ENCODE results near the gene CYBB.

The CYBB gene

DNA sequence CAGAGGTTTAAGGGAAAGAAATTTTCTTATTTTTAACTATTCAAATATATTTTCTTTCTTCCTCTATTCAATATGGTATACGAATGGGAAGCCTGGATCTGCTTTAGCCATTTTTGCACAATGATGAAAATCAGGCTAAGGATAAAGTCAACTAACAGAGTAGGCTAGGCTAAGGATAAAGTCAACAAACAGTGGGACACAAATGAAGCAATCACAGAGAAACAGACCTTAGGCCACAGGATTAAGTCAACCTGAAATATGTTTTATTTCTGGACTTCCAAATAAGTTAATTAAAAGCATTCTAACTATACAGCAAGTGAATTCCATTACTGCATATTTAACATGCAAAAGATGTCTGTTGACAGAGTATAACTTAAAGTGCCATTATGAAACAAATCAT lies 50.5 kb downstream of the CYBB start:
- CTCF ChIA-PET = interaction anchor here (0.6 to 1.6 kb wide), 4 partner anchors 86 to 344 kb away, joined by 3 to 4 read pairs (median 3); no protein-coding TSS in a partner anchor

DNA sequence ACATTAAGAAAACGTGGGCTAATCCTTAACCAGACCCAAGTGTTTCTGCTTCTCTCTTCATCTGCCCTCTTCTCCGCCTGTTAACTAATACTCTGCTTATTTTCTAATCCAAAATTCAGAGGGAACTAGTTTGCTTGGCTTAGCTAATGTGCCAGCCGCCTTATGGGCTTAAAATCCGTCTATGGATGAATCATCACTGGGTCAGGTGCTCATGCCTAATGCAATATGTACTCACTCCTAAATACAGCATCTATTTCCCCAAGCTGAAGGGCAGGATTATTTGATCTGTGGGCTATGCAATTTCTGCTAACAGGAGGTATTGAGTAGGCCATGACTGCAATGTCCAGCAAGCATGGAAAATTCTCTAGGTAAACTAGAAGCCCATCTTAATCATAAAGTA lies 55.1 kb downstream of the CYBB start:
- Histone ChIP-seq H3K4me3 (ENCODE audit: low read depth, low read length) (no peak overlapping the region), H3K4me1 (ENCODE audit: control insufficient read depth, insufficient read depth, low read length) (no peaks in the 10 kb centered on the region), H3K36me3 (ENCODE audit: control insufficient read depth in 2 of 2, insufficient read depth in 1 of 2, low read length in 2 of 2) (peaks cover 3% of the 10 kb centered on the region in 2 experiments), H3K27ac (ENCODE audit: extremely low read depth, low read depth, low read length) (no peak overlapping the region), H3K9me3 (ENCODE audit: control insufficient read depth, insufficient read depth, low read depth, low read length) (no peaks in the 10 kb centered on the region)
- no peak for TF ChIP-seq ZNF514 (tag by site-specific recombination; IDR thresholded peaks at IDR 0.05)
- TF ChIP-seq ZNF394 (tag by site-specific recombination; IDR thresholded peaks at IDR 0.05; ENCODE audit: borderline replicate concordance) = no peak
- TF ChIP-seq, protein P1, sequence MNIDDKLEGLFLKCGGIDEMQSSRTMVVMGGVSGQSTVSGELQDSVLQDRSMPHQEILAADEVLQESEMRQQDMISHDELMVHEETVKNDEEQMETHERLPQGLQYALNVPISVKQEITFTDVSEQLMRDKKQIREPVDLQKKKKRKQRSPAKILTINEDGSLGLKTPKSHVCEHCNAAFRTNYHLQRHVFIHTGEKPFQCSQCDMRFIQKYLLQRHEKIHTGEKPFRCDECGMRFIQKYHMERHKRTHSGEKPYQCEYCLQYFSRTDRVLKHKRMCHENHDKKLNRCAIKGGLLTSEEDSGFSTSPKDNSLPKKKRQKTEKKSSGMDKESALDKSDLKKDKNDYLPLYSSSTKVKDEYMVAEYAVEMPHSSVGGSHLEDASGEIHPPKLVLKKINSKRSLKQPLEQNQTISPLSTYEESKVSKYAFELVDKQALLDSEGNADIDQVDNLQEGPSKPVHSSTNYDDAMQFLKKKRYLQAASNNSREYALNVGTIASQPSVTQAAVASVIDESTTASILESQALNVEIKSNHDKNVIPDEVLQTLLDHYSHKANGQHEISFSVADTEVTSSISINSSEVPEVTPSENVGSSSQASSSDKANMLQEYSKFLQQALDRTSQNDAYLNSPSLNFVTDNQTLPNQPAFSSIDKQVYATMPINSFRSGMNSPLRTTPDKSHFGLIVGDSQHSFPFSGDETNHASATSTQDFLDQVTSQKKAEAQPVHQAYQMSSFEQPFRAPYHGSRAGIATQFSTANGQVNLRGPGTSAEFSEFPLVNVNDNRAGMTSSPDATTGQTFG (tag by site-specific recombination; IDR thresholded peaks at IDR 0.05; ENCODE audit: borderline replicate concordance) = no peak
- no peak for TF ChIP-seq ZFP3 (tag by site-specific recombination; IDR thresholded peaks at IDR 0.05; ENCODE audit: low read depth)
- TF ChIP-seq ZNF112 (tag by site-specific recombination; IDR thresholded peaks at IDR 0.05) = no peak
- TF ChIP-seq ZNF121 (tag by site-specific recombination; IDR thresholded peaks at IDR 0.05) = no peak
- TF ChIP-seq OVOL3 (tag by site-specific recombination; IDR thresholded peaks at IDR 0.05) = no peak
- TF ChIP-seq SP3 (tag by site-specific recombination; IDR thresholded peaks at IDR 0.05) = no peak
- TF ChIP-seq RBAK (tag by site-specific recombination; IDR thresholded peaks at IDR 0.05) = no peak
- POLR2A ChIA-PET = no interaction called here
- CTCF ChIA-PET = interaction anchor here (0.9 to 4.2 kb wide), 3 partner anchors 9 to 333 kb away, joined by 3 to 18 read pairs (median 4); no protein-coding TSS in a partner anchor

More for the DNA sequence above, 50.5 kb downstream of the CYBB start:
- H3K27ac ChIP-seq (ENCODE audit: extremely low read depth, low read depth, low read length) = no peak overlapping the region
- no peaks in the 10 kb centered on the region for H3K9me3 ChIP-seq (ENCODE audit: control insufficient read depth, insufficient read depth, low read depth, low read length)
- H3K4me3 ChIP-seq (ENCODE audit: low read depth, low read length) = no peak overlapping the region
- TF ChIP-seq OVOL3 (tag by site-specific recombination; IDR thresholded peaks at IDR 0.05) (no peak), ZNF433 (tag by site-specific recombination; IDR thresholded peaks at IDR 0.05; ENCODE audit: low read depth) (no peak), ZNF112 (tag by site-specific recombination; IDR thresholded peaks at IDR 0.05) (no peak), ZNF16 (tag by site-specific recombination; IDR thresholded peaks at IDR 0.05; ENCODE audit: low read depth) (no peak), ZNF521 (tag by site-specific recombination; IDR thresholded peaks at IDR 0.05) (no peak), ZSCAN23 (tag by site-specific recombination; IDR thresholded peaks at IDR 0.05) (no peak), ZNF302 (tag by site-specific recombination; IDR thresholded peaks at IDR 0.05; ENCODE audit: low read depth) (no peak), ZNF76 (tag by site-specific recombination; IDR thresholded peaks at IDR 0.05; ENCODE audit: borderline replicate concordance, low read depth) (no peak), ZNF747 (tag by site-specific recombination; IDR thresholded peaks at IDR 0.05) (no peak), BCL11A (tag by site-specific recombination; IDR thresholded peaks at IDR 0.05; ENCODE audit: low read depth) (no peak), ZNF354C (tag by site-specific recombination; IDR thresholded peaks at IDR 0.05; ENCODE audit: borderline replicate concordance, low read depth) (no peak), ZBTB8A (tag by site-specific recombination; IDR thresholded peaks at IDR 0.05) (no peak)
- TF ChIP-seq, protein P2, sequence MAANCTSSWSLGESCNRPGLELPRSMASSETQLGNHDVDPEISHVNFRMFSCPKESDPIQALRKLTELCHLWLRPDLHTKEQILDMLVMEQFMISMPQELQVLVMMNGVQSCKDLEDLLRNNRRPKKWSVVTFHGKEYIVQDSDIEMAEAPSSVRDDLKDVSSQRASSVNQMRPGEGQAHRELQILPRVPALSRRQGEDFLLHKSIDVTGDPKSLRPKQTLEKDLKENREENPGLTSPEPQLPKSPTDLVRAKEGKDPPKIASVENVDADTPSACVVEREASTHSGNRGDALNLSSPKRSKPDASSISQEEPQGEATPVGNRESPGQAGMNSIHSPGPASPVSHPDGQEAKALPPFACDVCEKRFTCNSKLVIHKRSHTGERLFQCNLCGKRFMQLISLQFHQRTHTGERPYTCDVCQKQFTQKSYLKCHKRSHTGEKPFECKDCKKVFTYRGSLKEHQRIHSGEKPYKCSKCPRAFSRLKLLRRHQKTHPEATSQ (tag by site-specific recombination; IDR thresholded peaks at IDR 0.05) = no peak
- TF ChIP-seq, protein P3, sequence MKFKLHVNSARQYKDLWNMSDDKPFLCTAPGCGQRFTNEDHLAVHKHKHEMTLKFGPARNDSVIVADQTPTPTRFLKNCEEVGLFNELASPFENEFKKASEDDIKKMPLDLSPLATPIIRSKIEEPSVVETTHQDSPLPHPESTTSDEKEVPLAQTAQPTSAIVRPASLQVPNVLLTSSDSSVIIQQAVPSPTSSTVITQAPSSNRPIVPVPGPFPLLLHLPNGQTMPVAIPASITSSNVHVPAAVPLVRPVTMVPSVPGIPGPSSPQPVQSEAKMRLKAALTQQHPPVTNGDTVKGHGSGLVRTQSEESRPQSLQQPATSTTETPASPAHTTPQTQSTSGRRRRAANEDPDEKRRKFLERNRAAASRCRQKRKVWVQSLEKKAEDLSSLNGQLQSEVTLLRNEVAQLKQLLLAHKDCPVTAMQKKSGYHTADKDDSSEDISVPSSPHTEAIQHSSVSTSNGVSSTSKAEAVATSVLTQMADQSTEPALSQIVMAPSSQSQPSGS (tag by site-specific recombination; IDR thresholded peaks at IDR 0.05; ENCODE audit: low read depth) = no peak
- no peaks in the 10 kb centered on the region for H3K36me3 ChIP-seq (ENCODE audit: control insufficient read depth in 2 of 2, insufficient read depth in 1 of 2, low read length in 2 of 2)
- no peaks in the 10 kb centered on the region for H3K4me1 ChIP-seq (ENCODE audit: control insufficient read depth, insufficient read depth, low read length)
- POLR2A ChIA-PET = no interaction called here

Measured in HEK293 (cell line).